Mucosa of rectum (tissue), 2 donors: ENCODE data around the gene CLEC16A.

Experiments
- H3K27ac ChIP-seq, 2 donors: one replicate each; pipeline ENCODE4 v1.7.0; 2013; ENCODE audit warnings: inconsistent platforms in 2 of 2, low read depth in 2 of 2, low read length in 2 of 2
- H3K27me3 ChIP-seq, 2 donors: one replicate each; pipeline ENCODE4 v1.7.0; 2013; ENCODE audit warnings: low read length in 2 of 2; ENCODE audit not compliant: control insufficient read depth in 2 of 2, insufficient read depth in 2 of 2
- H3K36me3 ChIP-seq, 2 donors: one replicate each; pipeline ENCODE4 v1.7.0; 2013; ENCODE audit warnings: low read length in 2 of 2; ENCODE audit not compliant: control insufficient read depth in 2 of 2, insufficient read depth in 2 of 2
- H3K4me1 ChIP-seq, 2 donors: one replicate each; pipeline ENCODE4 v1.7.0; 2013; ENCODE audit warnings: low read length in 2 of 2, mild to moderate bottlenecking in 1 of 2; ENCODE audit not compliant: control insufficient read depth in 2 of 2, insufficient read depth in 2 of 2
- H3K4me3 ChIP-seq, 2 donors: one replicate each; pipeline ENCODE4 v1.7.0; 2013; ENCODE audit warnings: low read length in 2 of 2
- H3K9ac ChIP-seq, 2 donors: one replicate each; pipeline ENCODE4 v1.7.0; 2013; ENCODE audit warnings: low read length in 2 of 2, low read depth in 1 of 2, mild to moderate bottlenecking in 1 of 2
- H3K9me3 ChIP-seq, 2 donors: one replicate each; pipeline ENCODE4 v1.7.0; 2013; ENCODE audit warnings: low read length in 2 of 2; ENCODE audit not compliant: control insufficient read depth in 2 of 2
- donor health status: healthy.
- donor health status: Normal muscosa, but diverticular disease.

CLEC16A gene

DNA sequence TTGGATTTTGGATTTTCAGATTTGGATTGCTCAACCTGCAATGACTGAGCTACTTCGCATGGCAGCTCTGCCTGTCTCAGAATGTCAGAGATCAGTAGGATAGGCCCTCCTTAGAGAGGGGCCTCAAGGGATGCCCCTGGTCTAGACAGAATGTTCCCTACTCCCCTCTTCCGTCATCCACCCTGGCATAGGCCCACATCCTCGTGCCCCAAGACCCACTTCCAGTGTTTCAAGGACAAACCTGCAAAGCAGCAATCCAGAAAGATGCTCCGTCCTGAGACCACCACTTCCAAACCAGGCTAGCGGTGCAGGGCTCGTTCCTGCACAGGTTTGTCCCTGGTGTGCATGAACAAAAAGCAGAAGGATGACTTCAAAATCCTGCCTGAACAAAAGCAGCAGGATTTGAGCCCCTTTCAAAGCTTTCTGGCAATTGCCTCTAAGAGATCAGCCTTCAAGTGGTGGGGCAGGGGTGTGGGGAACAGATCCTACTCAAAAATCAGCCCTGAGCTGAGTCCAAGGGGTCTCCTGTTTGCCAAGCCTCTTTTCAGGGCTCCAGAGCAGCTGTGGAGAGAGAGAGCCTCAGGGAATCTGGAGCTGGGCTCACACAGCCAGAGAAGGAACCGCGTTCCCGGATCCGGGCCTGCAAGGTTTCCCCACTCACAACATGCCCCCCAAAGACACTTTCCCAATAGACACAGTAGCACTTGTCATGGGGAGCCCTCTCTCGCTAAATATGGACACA, 190.5 kb downstream of the CLEC16A start:
- H3K4me3 ChIP-seq: no peak overlapping the region
- H3K4me1 ChIP-seq: peaks cover 6 to 11% of the 10 kb centered on the region in 2 donors

DNA sequence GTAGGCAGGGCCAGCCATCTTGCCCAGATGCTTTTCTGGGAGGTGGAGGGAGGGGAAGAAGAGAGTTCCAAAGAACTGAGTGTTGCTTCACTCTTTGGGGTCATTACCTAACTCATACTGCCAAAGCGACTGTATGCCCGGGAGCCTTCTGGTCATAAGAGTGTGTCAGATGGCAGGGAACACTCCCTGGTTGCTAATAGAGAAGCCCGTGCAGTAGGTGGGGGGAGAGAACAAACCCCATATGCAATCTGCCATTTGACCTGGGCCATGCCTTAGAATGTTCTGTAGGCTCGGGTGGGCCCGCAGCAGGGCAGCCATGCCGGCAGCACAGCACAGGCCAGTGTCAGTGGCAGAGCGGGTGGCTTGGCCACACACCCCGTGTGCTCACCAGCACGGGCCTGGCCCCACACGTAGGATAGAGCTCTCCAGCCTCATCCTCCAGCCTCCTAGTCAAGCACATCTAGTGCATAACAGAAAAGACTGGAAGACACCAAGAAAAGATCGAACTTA, 191.2 kb downstream of the CLEC16A start:
- H3K27ac ChIP-seq: no peak overlapping the region
- H3K9ac ChIP-seq: no peak overlapping the region
- no peak overlapping the region for H3K4me3 ChIP-seq
- H3K36me3 ChIP-seq: peaks cover 3 to 9% of the 10 kb centered on the region in 2 donors
- H3K4me1 ChIP-seq: peaks cover 6 to 8% of the 10 kb centered on the region in 2 donors
- no peaks in the 10 kb centered on the region for H3K9me3 ChIP-seq
- no peaks in the 10 kb centered on the region for H3K27me3 ChIP-seq

More for the DNA sequence above, 190.5 kb downstream of the CLEC16A start:
- Histone ChIP-seq H3K27ac (no peak overlapping the region), H3K9me3 (no peaks in the 10 kb centered on the region), H3K9ac (no peak overlapping the region), H3K27me3 (no peaks in the 10 kb centered on the region), H3K36me3 (peaks cover 6 to 9% of the 10 kb centered on the region in 2 donors)

DNA sequence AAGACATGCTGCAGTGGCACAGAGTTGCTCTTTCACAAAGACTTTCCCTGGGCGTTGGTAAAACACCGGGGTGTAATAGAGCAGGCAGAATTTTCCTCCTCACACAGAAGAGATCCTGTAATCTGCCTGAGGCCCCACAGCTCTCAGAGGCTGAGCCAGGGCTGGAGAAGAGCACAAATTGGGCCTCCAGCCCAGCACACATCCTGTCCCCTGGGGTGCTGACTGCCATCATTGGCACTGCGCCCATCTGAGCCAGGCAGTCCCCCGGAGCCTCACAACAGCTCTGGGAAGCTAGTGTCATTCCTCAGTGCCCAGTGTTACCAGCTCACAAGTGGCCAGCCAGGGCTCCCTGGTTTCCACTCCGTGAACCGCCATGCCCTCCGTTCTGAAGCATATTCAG, 192.2 kb downstream of the CLEC16A start:
- H3K4me1 ChIP-seq: peaks cover 5 to 6% of the 10 kb centered on the region in 2 donors

DNA sequence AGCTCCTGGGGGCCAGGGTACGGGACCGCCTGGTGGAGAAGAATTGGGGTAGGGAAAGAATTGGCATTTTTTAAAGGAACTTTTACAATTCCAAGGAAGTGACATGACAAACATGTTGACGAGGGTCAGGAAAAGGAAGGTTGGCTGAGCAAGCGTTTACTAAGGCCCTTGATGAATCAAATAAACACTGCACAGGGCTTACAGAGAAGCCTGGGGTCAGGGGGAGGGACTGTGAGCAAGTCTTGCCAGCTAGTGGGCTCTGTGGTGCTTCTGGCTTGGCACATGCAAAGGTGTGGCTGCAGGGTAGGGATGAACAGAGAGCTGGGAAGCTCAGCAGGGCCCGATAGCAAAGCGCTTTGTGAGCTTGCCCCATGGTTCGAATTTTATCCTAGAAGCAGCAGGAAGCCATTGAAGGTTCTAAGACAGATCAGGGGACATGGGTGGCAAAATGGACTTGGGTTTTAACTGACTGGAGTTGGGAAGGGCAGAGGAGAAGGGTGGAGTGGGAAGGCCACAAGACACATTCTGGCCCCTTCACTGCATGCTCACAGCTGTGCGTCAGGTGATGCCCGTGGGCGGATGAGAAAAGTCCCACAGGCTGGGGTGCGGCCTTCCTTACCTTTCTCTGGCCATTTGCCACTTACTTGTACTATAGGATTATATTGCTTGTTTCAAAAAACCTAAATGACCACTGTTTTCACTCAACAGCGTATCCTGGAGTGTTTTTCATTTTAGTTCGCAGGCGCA, 193.8 kb downstream of the CLEC16A start:
- no peak overlapping the region for H3K27ac ChIP-seq
- peaks cover 3 to 9% of the 10 kb centered on the region in 2 donors for H3K36me3 ChIP-seq
- no peak overlapping the region for H3K4me3 ChIP-seq
- no peaks in the 10 kb centered on the region for H3K27me3 ChIP-seq
- H3K9me3 ChIP-seq: no peaks in the 10 kb centered on the region
- no peaks in the 10 kb centered on the region for H3K4me1 ChIP-seq
- H3K9ac ChIP-seq: peak overlapping the region in 1 of 2 donors; percentile 34

More for the DNA sequence above, 192.2 kb downstream of the CLEC16A start:
- Histone ChIP-seq H3K36me3 (peaks cover 3 to 9% of the 10 kb centered on the region in 2 donors), H3K4me3 (no peak overlapping the region), H3K9ac (no peak overlapping the region), H3K9me3 (no peaks in the 10 kb centered on the region), H3K27ac (no peak overlapping the region), H3K27me3 (no peaks in the 10 kb centered on the region)

DNA sequence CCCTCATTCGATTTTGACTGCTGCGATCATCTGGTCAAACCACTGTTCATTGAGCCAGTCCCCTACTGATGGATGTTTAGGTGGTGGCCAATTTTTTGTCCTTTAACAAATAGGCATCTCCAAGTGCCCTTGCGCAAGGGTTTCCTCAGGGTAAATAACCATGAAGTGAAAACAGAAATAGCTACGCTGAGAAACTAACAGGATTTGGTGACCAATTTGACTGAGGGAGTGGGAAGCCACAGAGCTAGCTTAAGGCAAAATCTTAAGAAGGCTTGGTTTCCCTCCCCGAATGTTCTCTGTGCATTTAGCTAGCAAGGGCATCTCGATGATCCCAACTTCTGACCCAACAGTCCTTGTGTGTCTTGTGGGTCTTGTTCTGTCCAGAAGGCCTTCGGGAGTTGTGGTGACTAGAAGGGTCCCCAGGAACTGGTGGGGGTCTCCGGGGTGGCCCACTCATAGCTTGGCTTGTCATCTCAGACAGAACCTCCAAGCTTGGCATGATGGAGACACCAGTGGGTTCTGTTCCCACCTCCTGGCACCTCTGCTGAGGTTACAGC, 194.5 kb downstream of the CLEC16A start:
- Histone ChIP-seq H3K36me3 (peaks cover 3 to 12% of the 10 kb centered on the region in 2 donors), H3K4me3 (no peak overlapping the region), H3K27ac (no peak overlapping the region), H3K4me1 (no peaks in the 10 kb centered on the region), H3K27me3 (no peaks in the 10 kb centered on the region), H3K9ac (no peak overlapping the region), H3K9me3 (no peaks in the 10 kb centered on the region)

DNA sequence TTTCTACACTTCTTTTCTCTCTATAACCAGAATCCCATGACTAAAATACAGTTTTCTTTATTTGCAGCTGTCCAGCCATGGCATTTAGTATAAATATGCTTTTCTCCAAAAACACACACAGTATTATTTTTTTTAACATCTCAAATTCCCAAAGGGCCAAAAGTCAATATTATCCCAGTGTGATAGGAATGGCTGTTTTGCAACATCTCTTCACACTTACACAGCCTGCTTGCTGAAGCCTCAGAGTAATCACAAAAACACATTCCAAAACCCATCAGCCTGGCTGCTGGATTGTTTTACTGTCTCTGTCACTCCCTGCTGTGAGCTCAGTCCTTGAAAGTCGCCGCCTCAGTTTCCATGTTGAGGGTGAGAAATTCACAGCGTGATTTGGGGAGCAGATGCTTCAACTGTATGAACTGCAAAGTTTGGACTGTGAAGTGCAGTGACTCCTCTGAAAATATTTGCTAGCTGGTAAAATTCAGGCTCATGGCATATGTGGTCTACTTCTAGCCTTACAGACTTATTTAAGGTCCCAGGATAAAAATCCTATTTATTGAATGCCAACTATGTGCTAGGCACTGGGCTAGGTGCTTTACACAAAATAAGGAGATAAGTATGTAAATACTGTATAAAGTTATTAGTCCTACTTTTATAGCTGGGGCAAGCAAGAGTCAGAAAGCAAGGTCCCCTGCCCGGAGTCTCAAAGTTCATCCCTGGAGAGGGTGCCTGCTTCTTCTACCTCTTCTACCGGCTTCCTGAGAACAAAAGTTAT, 195.1 kb downstream of the CLEC16A start:
- Histone ChIP-seq H3K4me3 (no peak overlapping the region), H3K9ac (no peak overlapping the region), H3K27ac (no peak overlapping the region), H3K4me1 (no peaks in the 10 kb centered on the region), H3K27me3 (no peaks in the 10 kb centered on the region), H3K9me3 (no peaks in the 10 kb centered on the region), H3K36me3 (peaks cover 0 to 12% of the 10 kb centered on the region in 2 donors)

DNA sequence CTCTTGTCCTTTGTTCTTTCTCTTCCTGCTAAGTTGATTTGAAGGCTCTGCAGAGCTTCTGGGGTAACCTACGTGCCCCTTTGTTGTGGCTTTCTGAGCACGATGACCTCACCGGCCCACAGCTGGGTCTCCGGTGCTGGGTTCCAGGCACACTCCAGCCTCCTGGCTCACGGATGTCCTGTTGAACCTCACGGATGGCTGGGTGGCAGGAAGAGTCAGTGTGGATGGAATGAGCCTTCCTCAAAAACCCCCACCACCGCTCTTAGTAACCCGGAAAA, 195.7 kb downstream of the CLEC16A start:
- no peak overlapping the region for H3K4me3 ChIP-seq
- no peaks in the 10 kb centered on the region for H3K27me3 ChIP-seq
- no peak overlapping the region for H3K27ac ChIP-seq
- H3K9me3 ChIP-seq: no peaks in the 10 kb centered on the region
- peaks cover 0 to 12% of the 10 kb centered on the region in 2 donors for H3K36me3 ChIP-seq
- no peaks in the 10 kb centered on the region for H3K4me1 ChIP-seq
- no peak overlapping the region for H3K9ac ChIP-seq

DNA sequence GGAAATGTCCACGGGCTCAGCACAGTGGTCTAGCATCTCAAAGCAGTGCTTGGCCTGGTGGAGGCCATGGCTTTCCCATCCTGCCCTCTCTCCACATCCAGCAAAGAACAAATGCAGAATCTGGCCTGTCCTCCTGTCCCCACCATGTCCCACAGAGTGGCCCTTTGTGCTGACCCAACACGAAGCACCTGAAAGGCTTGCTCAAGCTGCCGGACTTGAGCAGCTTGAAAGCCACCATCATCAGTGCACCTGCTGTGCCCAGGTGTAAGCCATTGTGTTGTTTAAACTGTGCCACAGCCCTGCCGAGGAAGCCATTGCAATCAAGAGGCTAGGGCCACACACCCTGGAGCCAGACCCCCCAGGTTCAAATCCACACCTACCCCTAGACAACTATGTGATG, 196.1 kb downstream of the CLEC16A start:
- Histone ChIP-seq H3K9me3 (no peaks in the 10 kb centered on the region), H3K9ac (no peak overlapping the region), H3K4me3 (no peak overlapping the region), H3K27me3 (no peaks in the 10 kb centered on the region), H3K4me1 (no peaks in the 10 kb centered on the region), H3K27ac (no peak overlapping the region), H3K36me3 (peaks cover 0 to 12% of the 10 kb centered on the region in 2 donors)

DNA sequence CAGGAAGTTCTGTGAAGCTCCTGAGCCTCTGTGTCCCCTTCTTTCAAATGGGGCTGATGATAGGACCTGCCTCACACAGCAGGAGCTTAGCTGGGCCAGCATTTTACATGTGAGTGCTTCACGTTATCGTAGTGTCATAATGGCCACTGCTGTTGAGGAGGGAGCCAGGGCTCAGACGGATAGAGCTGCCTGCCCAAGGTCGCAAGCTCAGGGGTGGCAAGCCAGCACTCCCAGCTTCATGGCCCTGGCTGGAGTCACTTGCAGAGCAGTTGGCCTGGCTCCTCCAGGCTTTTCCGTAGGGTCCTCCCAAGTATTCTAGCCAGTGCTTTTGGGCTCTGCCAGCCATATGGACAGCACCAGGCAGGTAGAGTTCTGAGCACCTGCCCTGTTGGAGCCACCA, 196.5 kb downstream of the CLEC16A start:
- no peaks in the 10 kb centered on the region for H3K27me3 ChIP-seq
- H3K4me1 ChIP-seq: no peaks in the 10 kb centered on the region

More for the DNA sequence above, 196.5 kb downstream of the CLEC16A start:
- H3K9me3 ChIP-seq: no peaks in the 10 kb centered on the region
- no peak overlapping the region for H3K9ac ChIP-seq
- H3K36me3 ChIP-seq: peaks cover 0 to 10% of the 10 kb centered on the region in 2 donors
- H3K27ac ChIP-seq: no peak overlapping the region
- H3K4me3 ChIP-seq: no peak overlapping the region
